OCI-LY3 (cell line): ENCODE measurements around the gene TM9SF3.

Source experiments
- H2AFZ ChIP-seq: fragments of 200-600, 300-600 bp; shearing (Covaris generic); 2 replicates; pipeline ENCODE4 v1.6.0; 2014; ENCODE audit warnings: antibody characterized with exemption, low read depth, low read length
- H3K27ac ChIP-seq: fragments of 200-600, 300-600 bp; sonication (generic); 2 replicates; pipeline ENCODE4 v1.5.1; 2014; ENCODE audit warnings: mild to moderate bottlenecking, low read length, moderate library complexity, mixed read lengths
- H3K27me3 ChIP-seq: fragments of 200-600, 300-600 bp; sonication (generic); 2 replicates; pipeline ENCODE4 v1.6.1; 2014; ENCODE audit warnings: low read depth, low read length, mixed read lengths
- H3K36me3 ChIP-seq: fragments of 200-600, 300-600 bp; sonication (generic); replicated peaks from 2 replicates; pipeline ENCODE3; 2014; ENCODE audit warnings: low read depth, low read length, mixed read lengths
- H3K4me1 ChIP-seq: fragments of 300-600, 200-600 bp; sonication (generic); 2 replicates; pipeline ENCODE4 v1.6.1; 2014; ENCODE audit warnings: low read length, mixed read lengths
- H3K4me2 ChIP-seq: fragments of 200-600, 300-600 bp; sonication (generic); 2 replicates; pipeline ENCODE4 v1.6.1; 2014; ENCODE audit warnings: low read length, mixed read lengths
- H3K4me3 ChIP-seq: fragments of 300-600, 200-600 bp; sonication (generic); 2 replicates; pipeline ENCODE4 v1.5.1; 2014; ENCODE audit warnings: antibody characterized with exemption, mild to moderate bottlenecking, low read length, moderate library complexity
- H3K79me2 ChIP-seq: fragments of 300-600, 200-600 bp; shearing (Covaris generic); 2 replicates; pipeline ENCODE4 v1.6.1; 2014; ENCODE audit warnings: mild to moderate bottlenecking, low read length, mixed read lengths
- H3K9ac ChIP-seq: fragments of 300-600, 200-600 bp; shearing (Covaris generic); 2 replicates; pipeline ENCODE4 v1.6.0; 2014; ENCODE audit warnings: mild to moderate bottlenecking, low read length, moderate library complexity
- H3K9me3 ChIP-seq: fragments of 200-600, 300-600 bp; shearing (Covaris generic); 2 replicates; pipeline ENCODE4 v1.6.1; 2014; ENCODE audit warnings: low read length, mixed read lengths; ENCODE audit not compliant: insufficient read depth
- H4K20me1 ChIP-seq: fragments of 200-600, 300-600 bp; sonication (generic); 2 replicates; pipeline ENCODE4 v1.6.1; 2016; ENCODE audit warnings: low read length, mixed read lengths; ENCODE audit not compliant: insufficient read depth
- EZH2phosphoT487 ChIP-seq: fragments of 200-600 bp; shearing (Covaris generic); IDR thresholded peaks from 2 replicates; pipeline ENCODE4 v1.6.1; 2018; ENCODE audit warnings: antibody characterized with exemption, mixed run types, low read depth
- TF ChIP-seq, protein P1 (sequence below): fragments of 200-600, 300-600 bp; sonication (generic); IDR thresholded peaks from 2 replicates; pipeline ENCODE4 v1.5.1; 2014; ENCODE audit warnings: antibody characterized with exemption, low read length, low read depth

TM9SF3 gene

DNA sequence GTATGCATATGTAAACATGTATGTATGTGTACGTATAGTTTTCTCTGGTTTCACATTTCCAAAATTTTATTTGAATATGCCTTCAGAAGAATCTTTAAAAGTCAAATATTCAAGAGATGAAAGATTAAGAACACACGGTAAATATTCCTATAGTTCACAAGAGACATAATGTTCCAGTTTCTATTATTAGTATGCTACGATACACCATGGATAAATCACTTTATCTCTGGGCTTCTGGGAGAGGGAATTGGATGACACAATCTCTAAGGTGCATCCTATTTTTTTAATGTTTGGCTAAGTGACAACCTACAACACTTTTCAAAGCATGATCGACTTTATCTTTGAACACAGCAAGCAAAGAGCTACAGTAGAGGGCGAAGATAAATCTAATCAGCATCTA is 13.8 kb downstream of the TM9SF3 start:
- H4K20me1 ChIP-seq, result peaks cover 64% of the 10 kb centered on the region
- peaks cover 89% of the 10 kb centered on the region for H3K79me2 ChIP-seq

DNA sequence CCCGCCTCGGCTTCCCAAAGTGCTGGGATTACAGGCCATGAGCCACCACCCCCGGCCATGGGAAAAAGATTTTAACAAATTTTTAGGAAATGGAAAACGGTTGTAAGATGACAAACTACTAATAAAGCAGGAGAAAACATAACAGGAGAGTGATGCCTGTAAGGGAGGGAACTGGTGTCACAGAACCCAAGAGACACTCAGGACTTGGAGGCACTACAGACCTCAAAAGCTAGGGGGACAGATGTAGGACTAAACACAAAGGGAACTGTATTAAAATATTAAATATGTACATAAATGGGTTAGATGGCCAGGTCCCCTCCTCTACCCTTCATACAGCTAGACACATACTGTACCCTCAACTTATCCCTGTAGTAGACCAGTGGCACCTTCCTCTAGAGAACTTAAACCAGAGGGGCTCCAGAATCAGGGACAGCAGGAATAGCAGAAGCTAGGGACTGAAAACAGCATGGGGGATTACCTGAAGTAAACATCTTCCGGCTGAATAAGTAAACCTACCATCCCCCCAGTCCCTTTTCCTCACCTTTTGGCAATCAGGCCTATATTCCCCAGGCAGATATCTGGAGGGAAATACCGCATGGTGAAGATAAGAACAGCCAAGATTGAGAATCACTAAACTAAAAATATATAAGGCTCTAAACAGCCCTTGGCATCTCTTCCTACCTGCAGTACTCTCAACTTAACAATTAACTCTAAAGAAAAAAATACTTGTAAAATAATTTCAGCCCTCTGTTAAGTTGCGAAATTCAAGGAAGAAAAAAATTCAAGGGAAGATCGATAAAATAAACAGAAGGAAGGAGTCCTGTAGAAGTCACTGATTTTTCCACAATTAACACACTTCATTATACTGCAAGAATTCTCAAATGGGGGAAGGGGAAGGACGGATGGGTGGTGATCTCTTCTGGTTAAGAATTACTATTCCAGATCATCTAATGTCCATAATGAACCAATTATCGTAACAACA is 15.5 kb downstream of the TM9SF3 start:
- Histone ChIP-seq H3K4me3 (no peak overlapping the region), H3K79me2 (peaks cover 81% of the 10 kb centered on the region), H3K27me3 (no peaks in the 10 kb centered on the region), H3K4me2 (no peak overlapping the region), H3K9me3 (no peaks in the 10 kb centered on the region), H3K36me3 (peaks cover 14% of the 10 kb centered on the region), H3K9ac (no peak overlapping the region), H4K20me1 (peaks cover 54% of the 10 kb centered on the region), H2AFZ (no peak overlapping the region), H3K4me1 (peaks cover under 1% of the 10 kb centered on the region), H3K27ac (no peak overlapping the region)
- TF ChIP-seq, protein P1, sequence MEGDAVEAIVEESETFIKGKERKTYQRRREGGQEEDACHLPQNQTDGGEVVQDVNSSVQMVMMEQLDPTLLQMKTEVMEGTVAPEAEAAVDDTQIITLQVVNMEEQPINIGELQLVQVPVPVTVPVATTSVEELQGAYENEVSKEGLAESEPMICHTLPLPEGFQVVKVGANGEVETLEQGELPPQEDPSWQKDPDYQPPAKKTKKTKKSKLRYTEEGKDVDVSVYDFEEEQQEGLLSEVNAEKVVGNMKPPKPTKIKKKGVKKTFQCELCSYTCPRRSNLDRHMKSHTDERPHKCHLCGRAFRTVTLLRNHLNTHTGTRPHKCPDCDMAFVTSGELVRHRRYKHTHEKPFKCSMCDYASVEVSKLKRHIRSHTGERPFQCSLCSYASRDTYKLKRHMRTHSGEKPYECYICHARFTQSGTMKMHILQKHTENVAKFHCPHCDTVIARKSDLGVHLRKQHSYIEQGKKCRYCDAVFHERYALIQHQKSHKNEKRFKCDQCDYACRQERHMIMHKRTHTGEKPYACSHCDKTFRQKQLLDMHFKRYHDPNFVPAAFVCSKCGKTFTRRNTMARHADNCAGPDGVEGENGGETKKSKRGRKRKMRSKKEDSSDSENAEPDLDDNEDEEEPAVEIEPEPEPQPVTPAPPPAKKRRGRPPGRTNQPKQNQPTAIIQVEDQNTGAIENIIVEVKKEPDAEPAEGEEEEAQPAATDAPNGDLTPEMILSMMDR, result no peak
- TF ChIP-seq EZH2phosphoT487, result no peak

More for the DNA sequence above, 13.8 kb downstream of the TM9SF3 start:
- Histone ChIP-seq H3K4me2 (no peak overlapping the region), H3K4me1 (peaks cover 13% of the 10 kb centered on the region), H3K9me3 (no peaks in the 10 kb centered on the region), H3K36me3 (peaks cover 17% of the 10 kb centered on the region), H3K9ac (no peak overlapping the region), H3K4me3 (no peak overlapping the region), H2AFZ (no peak overlapping the region), H3K27me3 (no peaks in the 10 kb centered on the region), H3K27ac (no peak overlapping the region)
- no peak for TF ChIP-seq EZH2phosphoT487
- TF ChIP-seq, protein P1, result no peak

DNA sequence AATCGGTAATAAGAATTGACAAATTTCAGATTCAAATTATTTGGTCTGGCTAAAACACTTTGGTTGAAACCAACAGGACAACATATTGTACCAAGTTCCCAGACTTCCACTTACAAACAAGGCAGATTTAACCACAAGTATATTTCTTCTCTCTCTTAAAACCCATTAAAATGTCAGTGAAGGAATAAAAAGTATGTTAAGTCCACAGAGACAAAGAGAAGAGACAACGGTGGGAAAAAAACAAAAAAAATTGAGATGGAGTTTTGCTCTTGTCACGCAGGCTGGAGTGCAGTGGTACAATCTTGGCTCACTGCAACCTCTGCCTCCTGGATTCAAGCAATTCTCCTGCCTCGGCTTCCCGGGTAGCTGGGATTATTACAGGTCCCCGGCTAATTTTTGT is 16.3 kb downstream of the TM9SF3 start:
- no peak overlapping the region for H3K4me3 ChIP-seq
- TF ChIP-seq, protein P1, result no peak
- TF ChIP-seq EZH2phosphoT487, result no peak
- no peaks in the 10 kb centered on the region for H3K9me3 ChIP-seq
- peaks cover 50% of the 10 kb centered on the region for H4K20me1 ChIP-seq
- no peaks in the 10 kb centered on the region for H3K4me1 ChIP-seq
- no peaks in the 10 kb centered on the region for H3K27me3 ChIP-seq
- no peak overlapping the region for H3K9ac ChIP-seq
- no peak overlapping the region for H2AFZ ChIP-seq
- no peak overlapping the region for H3K4me2 ChIP-seq
- H3K79me2 ChIP-seq, result peaks cover 74% of the 10 kb centered on the region
- H3K27ac ChIP-seq, result no peak overlapping the region
- H3K36me3 ChIP-seq, result peaks cover 10% of the 10 kb centered on the region

DNA sequence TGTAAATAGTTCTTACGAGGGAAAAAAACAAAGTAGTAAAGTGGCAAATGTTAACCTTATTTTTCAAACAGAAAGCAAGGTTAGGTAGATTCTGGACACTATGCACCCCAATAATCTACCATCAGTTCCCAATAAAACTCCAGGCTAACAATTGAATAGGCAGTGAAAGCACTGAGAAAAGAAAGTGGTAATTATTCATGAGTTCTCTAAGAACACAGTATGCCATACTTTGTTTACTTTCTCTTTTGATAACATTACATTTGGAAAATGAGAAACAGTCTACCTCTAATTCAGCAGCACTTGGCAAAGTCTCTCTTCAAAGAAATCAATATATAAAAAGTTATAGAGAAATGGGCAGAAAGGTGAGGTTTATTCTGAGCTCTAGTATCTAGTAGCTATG is 18.4 kb downstream of the TM9SF3 start:
- Histone ChIP-seq H2AFZ (no peak overlapping the region), H3K9ac (no peak overlapping the region), H3K4me3 (no peak overlapping the region), H3K79me2 (peaks cover 59% of the 10 kb centered on the region), H3K4me1 (no peaks in the 10 kb centered on the region), H3K4me2 (no peak overlapping the region), H3K27ac (no peak overlapping the region), H4K20me1 (peaks cover 43% of the 10 kb centered on the region), H3K36me3 (peaks cover 14% of the 10 kb centered on the region), H3K27me3 (no peaks in the 10 kb centered on the region), H3K9me3 (no peaks in the 10 kb centered on the region)
- no peak for TF ChIP-seq EZH2phosphoT487
